Activated gamma-delta T cell (primary cell): ENCODE data around the gene FER.
"Not testable (repeated sequence)": the region's sequence is repeated elsewhere in the genome, so short reads cannot be mapped to it uniquely, and the experiment has no call there.

Experiments used
- DNase-seq: peaks from one replicate; lab custom pipeline; 2025; lab: John Stamatoyannopoulos, UW

FER gene

GRCh38 chr5:109121225-109121624 is 373.5 kb downstream of the FER start:
- DNase-seq, result no peak

GRCh38 chr5:109125755-109126429 is 378.2 kb downstream of the FER start:
- no peak for DNase-seq

- DNase-seq, result no peak
Measured at GRCh38 chr5:109126481-109126880, 378.8 kb downstream of the FER start.

- DNase-seq, result no peak
Measured at GRCh38 chr5:109136906-109137305, 389.2 kb downstream of the FER start.

GRCh38 chr5:109141222-109142200 is 393.8 kb downstream of the FER start:
- no peak for DNase-seq

GRCh38 chr5:109143031-109143430 is 395.3 kb downstream of the FER start:
- no peak for DNase-seq

GRCh38 chr5:109145139-109145538 is 397.4 kb downstream of the FER start:
- no peak for DNase-seq

GRCh38 chr5:109146591-109146990 is 398.9 kb downstream of the FER start:
- DNase-seq, result no peak

- no peak for DNase-seq
Measured at GRCh38 chr5:109152565-109152964, 404.9 kb downstream of the FER start.

GRCh38 chr5:109155625-109156024 is 407.9 kb downstream of the FER start:
- DNase-seq, result no peak

- no peak for DNase-seq
Measured at GRCh38 chr5:109156885-109157284, 409.2 kb downstream of the FER start.

GRCh38 chr5:109160468-109160867 is 412.8 kb downstream of the FER start:
- no peak for DNase-seq

GRCh38 chr5:109161914-109162683 is 414.4 kb downstream of the FER start:
- no peak for DNase-seq

GRCh38 chr5:109163336-109163735 is 415.6 kb downstream of the FER start:
- no peak for DNase-seq

GRCh38 chr5:109164001-109164400 is 416.3 kb downstream of the FER start:
- no peak for DNase-seq

GRCh38 chr5:109167586-109167985 is 419.9 kb downstream of the FER start:
- no peak for DNase-seq

- no peak for DNase-seq
Measured at GRCh38 chr5:109168151-109168550, 420.5 kb downstream of the FER start.

GRCh38 chr5:109170629-109171350 is 423.1 kb downstream of the FER start:
- DNase-seq, result no peak

GRCh38 chr5:109171437-109172073 is 423.9 kb downstream of the FER start:
- DNase-seq, result not testable (repeated sequence)

- no peak for DNase-seq
Measured at GRCh38 chr5:109173036-109173794, 425.5 kb downstream of the FER start.
